ENCODE results near the gene TAL1.
A peak's percentile ranks its signal among the peaks of the same experiment; 100 is the strongest.
"Not testable (repeated sequence)": the region's sequence is repeated elsewhere in the genome, so short reads cannot be mapped to it uniquely, and the experiment has no call there.

Gene TAL1

GRCh38 chr1:47213230-47213963, 18.6 kb downstream of the TAL1 start:
- no peak for DNase-seq (ENCODE audit: insufficient read length, low spot score)
- FAIRE-seq, result no peak

- FAIRE-seq, result no peak
- no peak for DNase-seq (ENCODE audit: insufficient read length, low spot score)
These were observed 19.3 kb downstream of the TAL1 start for GRCh38 chr1:47212636-47213229.

DNA sequence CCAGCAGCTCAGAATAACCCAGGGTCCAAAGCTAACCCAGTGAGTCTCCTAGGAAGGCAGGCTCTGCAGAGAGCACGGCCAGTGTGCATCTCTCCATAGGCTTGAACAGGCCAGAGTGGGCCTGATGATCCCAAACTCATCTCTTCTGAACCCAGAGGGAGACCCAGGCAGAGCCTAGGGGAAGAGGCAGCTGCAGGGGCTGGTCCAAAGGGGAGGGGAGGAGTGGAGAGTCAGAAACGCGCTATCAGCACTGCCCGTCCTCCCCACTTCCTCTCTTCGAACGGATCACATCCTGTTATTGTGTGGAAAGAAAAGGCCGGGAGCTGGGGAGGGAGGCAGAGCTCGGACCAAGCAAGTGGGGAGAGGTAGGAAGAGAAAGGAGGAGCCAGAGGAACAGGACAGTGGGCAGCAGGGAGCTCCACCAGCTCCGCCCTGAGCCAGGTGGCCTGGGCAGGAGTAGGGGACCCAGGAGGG, 20.2 kb downstream of the TAL1 start:
- DNase-seq (ENCODE audit: insufficient read length, low spot score) (no peak), FAIRE-seq (no peak)

GRCh38 chr1:47210666-47211065, 21.4 kb downstream of the TAL1 start:
- DNase-seq (ENCODE audit: insufficient read length, low spot score), result no peak
- no peak for FAIRE-seq

DNA sequence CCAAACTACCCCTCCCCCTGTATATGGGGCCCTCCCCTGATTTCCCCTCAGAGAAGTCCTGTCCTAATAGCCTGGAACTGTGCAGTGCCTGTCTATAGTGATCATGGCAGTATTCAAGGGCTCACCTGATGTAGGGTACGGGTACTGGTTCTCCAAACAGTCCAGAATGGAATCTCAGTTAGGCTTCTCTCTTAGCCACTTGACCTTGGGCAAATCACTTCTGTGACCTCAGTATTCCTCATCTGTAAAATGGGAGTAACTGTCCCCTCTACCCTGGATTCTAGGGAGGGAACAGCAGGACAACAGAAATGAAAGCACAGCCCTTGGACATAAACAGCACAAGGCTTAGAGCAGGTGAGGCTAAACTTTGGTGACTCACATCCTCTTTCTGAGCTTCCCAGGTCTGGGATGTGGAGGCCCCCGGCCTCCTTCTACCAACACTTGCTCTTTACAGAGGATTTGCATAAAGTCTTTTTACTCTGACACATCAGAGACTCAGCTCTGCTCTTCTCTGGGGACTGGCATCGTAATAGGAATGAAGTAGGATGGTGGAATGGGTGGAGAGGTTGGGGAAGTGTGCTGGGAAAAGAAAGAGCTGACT, 22.2 kb downstream of the TAL1 start:
- no peak for DNase-seq (ENCODE audit: insufficient read length, low spot score)
- no peak for FAIRE-seq

DNA sequence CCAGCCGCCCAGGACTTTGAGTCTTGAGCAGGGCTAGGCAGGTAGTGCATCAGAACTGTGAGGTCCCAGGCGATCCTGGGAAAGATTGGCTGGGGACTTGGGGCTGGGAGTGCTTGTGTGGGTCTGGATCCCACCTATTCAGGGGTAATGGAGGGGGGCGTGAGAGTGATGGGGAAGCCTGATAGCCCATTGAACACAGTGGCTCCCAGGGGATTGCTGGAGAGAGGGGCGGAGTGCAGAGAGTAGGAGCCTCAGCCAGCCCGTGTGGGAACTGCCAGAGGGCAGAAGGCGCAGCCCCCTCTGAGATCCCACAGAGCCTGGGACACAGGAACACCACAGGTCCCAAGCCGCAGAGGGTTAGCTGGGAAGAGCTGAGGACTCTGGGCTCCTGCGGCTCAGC, 22.9 kb downstream of the TAL1 start:
- DNase-seq (ENCODE audit: insufficient read length, low spot score), result no peak

DNA sequence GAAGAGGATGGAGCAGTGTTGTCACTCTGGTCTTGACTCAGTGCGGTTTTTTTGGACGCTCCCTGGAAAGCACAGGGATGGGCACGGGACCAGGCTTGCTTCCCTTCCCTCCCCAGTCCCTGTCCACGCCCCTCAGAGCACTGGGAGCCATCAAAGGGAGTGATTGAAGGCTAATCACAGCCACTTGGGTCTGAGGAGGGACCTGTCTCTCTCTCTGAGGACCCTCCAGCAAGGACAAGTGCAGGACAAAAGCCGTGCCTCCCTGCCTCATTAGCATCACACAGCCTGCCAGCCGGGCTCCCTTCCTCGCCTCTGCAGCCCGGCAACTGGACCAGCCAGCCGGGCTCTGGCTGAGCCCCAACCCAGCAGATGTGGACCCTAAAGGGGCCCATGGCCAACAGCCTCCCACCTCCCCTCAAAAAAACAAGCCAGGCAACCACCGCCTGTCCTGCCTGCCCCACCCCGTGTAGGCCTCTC, 23.6 kb downstream of the TAL1 start:
- FAIRE-seq, result no peak

More for the DNA sequence above, 22.9 kb downstream of the TAL1 start:
- FAIRE-seq, result no peak

DNA sequence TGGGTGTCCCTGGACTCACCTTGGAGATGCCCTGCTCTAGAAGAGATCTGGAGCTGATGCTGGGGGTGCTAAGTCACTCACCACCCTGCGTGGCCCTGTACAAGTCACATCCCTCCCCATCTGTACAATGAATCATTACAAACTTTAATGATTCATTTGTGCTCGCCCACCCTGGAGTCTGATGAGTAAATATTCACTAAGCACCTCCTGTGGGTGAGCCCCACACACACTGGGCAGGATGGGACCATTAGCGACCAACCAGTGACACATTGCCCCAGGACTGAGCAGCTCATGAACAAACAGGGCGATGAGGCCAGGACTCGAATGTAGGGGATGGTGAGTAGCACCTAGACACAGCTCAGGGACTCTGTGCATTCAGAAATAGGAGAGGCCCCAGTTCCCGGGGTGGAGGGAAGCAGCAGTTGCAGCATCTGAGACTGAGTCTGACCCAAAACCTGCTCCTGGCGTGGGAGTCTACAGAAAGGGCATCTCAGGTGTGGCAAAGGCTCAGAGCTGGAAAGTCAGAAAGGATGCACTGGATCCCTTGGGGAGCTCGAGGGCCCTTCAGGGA, 24.1 kb downstream of the TAL1 start:
- no peak for DNase-seq (ENCODE audit: insufficient read length, low spot score)
- FAIRE-seq, result no peak

More for the DNA sequence above, 23.6 kb downstream of the TAL1 start:
- DNase-seq (ENCODE audit: insufficient read length, low spot score), result no peak

GRCh38 chr1:47205918-47206317, 26.1 kb downstream of the TAL1 start:
- no peak for FAIRE-seq
- DNase-seq (ENCODE audit: insufficient read length, low spot score), result no peak

GRCh38 chr1:47203504-47203903, 28.5 kb downstream of the TAL1 start:
- not testable (repeated sequence) for FAIRE-seq; DNase-seq (ENCODE audit: insufficient read length, low spot score)

- FAIRE-seq (no peak), DNase-seq (ENCODE audit: insufficient read length, low spot score) (no peak)
These were observed 30.8 kb downstream of the TAL1 start for GRCh38 chr1:47201179-47201578.

DNA sequence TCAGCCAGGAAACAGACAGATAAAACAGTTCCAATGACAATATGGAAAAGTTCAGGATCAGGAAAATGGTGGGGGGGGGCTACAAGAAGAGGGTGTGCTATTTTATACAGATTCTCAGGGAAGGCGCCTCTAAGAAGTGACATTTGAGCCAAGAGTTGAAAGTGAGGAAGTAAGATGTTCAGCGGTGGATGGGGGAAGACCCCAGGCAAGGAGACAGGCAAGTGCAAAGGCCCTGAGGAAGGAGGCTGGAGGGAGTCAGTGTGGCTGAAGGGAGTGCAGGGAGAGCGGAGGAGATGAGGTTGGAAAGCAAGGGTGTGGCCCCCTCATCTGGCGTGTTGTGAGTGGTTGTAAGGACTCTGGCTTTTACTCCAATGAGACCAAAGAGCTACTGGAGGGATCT, 33.8 kb downstream of the TAL1 start:
- no peak for FAIRE-seq

DNA sequence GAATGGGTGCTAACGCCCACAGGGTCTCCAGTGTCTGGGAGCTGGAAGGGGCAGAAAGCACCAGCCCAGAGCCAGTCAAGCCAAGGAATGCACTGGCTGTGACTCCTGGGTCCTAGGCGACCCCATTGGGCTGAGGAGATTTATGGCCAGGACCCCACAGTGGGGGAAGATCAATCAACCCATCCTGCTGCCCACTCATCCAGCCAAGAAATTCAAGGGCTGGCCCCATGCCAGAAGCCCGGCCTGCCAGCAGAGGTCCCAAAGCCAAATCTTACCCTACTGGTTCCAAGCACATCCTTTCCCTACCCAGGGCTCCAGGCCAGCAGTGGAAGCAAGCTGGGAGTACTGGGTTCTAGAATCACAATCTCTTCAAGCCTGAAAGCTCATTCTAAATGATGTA, 35.4 kb downstream of the TAL1 start:
- no peak for FAIRE-seq
- DNase-seq (ENCODE audit: insufficient read length, low spot score), result no peak

More for the DNA sequence above, 33.8 kb downstream of the TAL1 start:
- DNase-seq (ENCODE audit: insufficient read length, low spot score), result no peak

- not testable (repeated sequence) for DNase-seq (ENCODE audit: insufficient read length, low spot score); FAIRE-seq
These were observed 36.0 kb downstream of the TAL1 start for GRCh38 chr1:47195981-47196380.

DNA sequence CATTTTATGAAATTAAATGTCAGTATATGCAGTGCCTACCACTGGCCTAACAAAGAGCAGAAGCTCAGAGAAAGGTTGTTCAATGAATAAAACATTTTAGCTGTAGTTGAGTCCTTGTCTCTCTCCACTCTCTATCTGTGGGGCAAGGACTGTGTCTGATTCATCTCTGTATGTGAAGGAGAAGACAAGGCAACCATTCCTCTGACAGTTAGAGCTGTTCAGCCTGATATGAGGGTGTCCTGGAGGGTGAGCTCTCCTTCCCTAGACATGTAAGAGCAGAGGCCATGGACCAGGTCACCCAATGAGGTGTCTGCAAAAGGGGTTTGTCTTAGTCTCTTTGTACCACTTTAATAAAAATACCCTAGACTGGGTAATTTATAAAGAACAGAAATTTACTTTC, 37.7 kb downstream of the TAL1 start:
- no peak for DNase-seq (ENCODE audit: insufficient read length, low spot score)
- FAIRE-seq, result no peak

- DNase-seq (ENCODE audit: insufficient read length, low spot score); FAIRE-seq: not testable (repeated sequence)
These were observed 38.5 kb downstream of the TAL1 start for GRCh38 chr1:47193496-47193895.

GRCh38 chr1:47192458-47193384, 39.3 kb downstream of the TAL1 start:
- peak; percentile 63 for DNase-seq (ENCODE audit: insufficient read length, low spot score)
- peak; percentile 78 for FAIRE-seq

GRCh38 chr1:47191940-47192457, 40.0 kb downstream of the TAL1 start:
- FAIRE-seq, result no peak
- no peak for DNase-seq (ENCODE audit: insufficient read length, low spot score)

- no peak for FAIRE-seq
- DNase-seq (ENCODE audit: insufficient read length, low spot score), result no peak
These were observed 41.2 kb downstream of the TAL1 start for GRCh38 chr1:47190857-47191256.

DNA sequence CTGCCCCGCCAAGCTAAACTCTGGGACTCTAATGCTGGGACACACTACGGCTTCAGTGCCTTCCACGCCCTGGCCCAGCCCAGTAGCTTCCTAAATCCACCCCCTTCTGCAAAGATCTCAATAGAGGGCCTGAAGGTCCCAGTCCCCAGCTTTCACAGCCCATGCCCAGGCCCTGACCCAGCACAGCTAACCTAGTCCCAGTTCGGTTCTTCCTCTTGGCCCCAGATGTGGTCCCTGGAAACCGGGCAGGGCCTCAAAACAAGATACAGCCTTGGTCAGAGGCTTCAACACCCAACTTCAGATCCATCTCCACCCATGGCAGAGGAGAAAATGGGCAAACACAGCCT, 41.5 kb downstream of the TAL1 start:
- DNase-seq (ENCODE audit: insufficient read length, low spot score), result no peak

More for the DNA sequence above, 41.5 kb downstream of the TAL1 start:
- FAIRE-seq, result no peak

All from HTR-8/SVneo (cell line).